ENCODE measurements around the gene ABCF2.

ABCF2 gene

GRCh38 chr7:151202836-151203235 lies 24.2 kb downstream of the ABCF2 start:
- TF ChIP-seq CTCF (IDR thresholded peaks at IDR 0.05): no peak
- Histone ChIP-seq H3K4me1 (no peaks in the 10 kb centered on the region), H3K36me3 (no peaks in the 10 kb centered on the region), H3K27me3 (peaks cover 0 to 51% of the 10 kb centered on the region in 2 donors), H3K9me3 (no peaks in the 10 kb centered on the region), H3K27ac (no peak overlapping the region), H3K4me3 (no peak overlapping the region)
- DNase-seq: no peak
- intact Hi-C loops (cut with DNase I; ENCODE audit: low total_unique reads): no loop called here

- no peak for TF ChIP-seq CTCF (IDR thresholded peaks at IDR 0.05)
- peaks cover 0 to 51% of the 10 kb centered on the region in 2 donors for H3K27me3 ChIP-seq
- DNase-seq: no peak
Measured at GRCh38 chr7:151201751-151202150, 25.3 kb downstream of the ABCF2 start.

GRCh38 chr7:151201344-151201743 lies 25.7 kb downstream of the ABCF2 start:
- intact Hi-C loops (cut with DNase I; ENCODE audit: low total_unique reads): no loop called here
- no peak for DNase-seq
- peaks cover 0 to 52% of the 10 kb centered on the region in 2 donors for H3K27me3 ChIP-seq
- H3K4me3 ChIP-seq: no peak overlapping the region
- no peaks in the 10 kb centered on the region for H3K36me3 ChIP-seq
- TF ChIP-seq CTCF (IDR thresholded peaks at IDR 0.05): no peak
- no peaks in the 10 kb centered on the region for H3K9me3 ChIP-seq
- no peaks in the 10 kb centered on the region for H3K4me1 ChIP-seq
- H3K27ac ChIP-seq: no peak overlapping the region

More at GRCh38 chr7:151201751-151202150, 25.3 kb downstream of the ABCF2 start:
- Histone ChIP-seq H3K4me1 (no peaks in the 10 kb centered on the region), H3K27ac (no peak overlapping the region), H3K9me3 (no peaks in the 10 kb centered on the region), H3K4me3 (no peak overlapping the region), H3K36me3 (no peaks in the 10 kb centered on the region)
- intact Hi-C loops (cut with DNase I; ENCODE audit: low total_unique reads): no loop called here

- intact Hi-C loops (cut with DNase I; ENCODE audit: low total_unique reads): no loop called here
- peaks cover 0 to 49% of the 10 kb centered on the region in 2 donors for H3K27me3 ChIP-seq
- H3K4me3 ChIP-seq: no peak overlapping the region
- H3K9me3 ChIP-seq: no peaks in the 10 kb centered on the region
- no peaks in the 10 kb centered on the region for H3K36me3 ChIP-seq
- H3K4me1 ChIP-seq: no peaks in the 10 kb centered on the region
- no peak for TF ChIP-seq CTCF (IDR thresholded peaks at IDR 0.05)
- DNase-seq: no peak
- H3K27ac ChIP-seq: no peak overlapping the region
Measured at GRCh38 chr7:151198945-151199848, 27.8 kb downstream of the ABCF2 start.

GRCh38 chr7:151197932-151198331 lies 29.1 kb downstream of the ABCF2 start:
- H3K9me3 ChIP-seq: no peaks in the 10 kb centered on the region
- intact Hi-C loops (cut with DNase I; ENCODE audit: low total_unique reads): no loop called here
- TF ChIP-seq CTCF (IDR thresholded peaks at IDR 0.05): no peak
- H3K27me3 ChIP-seq: peaks cover 0 to 49% of the 10 kb centered on the region in 2 donors
- no peak for DNase-seq
- H3K4me3 ChIP-seq: no peak overlapping the region
- H3K36me3 ChIP-seq: no peaks in the 10 kb centered on the region
- no peak overlapping the region for H3K27ac ChIP-seq
- no peaks in the 10 kb centered on the region for H3K4me1 ChIP-seq

Measured in tibial artery (tissue), 4 donors.